ENCODE data around the gene CMTM7. TPM values are rescaled to one million over a fixed set of nuclear protein-coding genes. Genes with fewer than 3 reads are reported as not detected.

Gene CMTM7
- total RNA-seq, 1 donor from 2014 or later: 11.8 TPM

- Histone ChIP-seq H3K79me2 (ENCODE audit: low read depth) (no peaks in the 10 kb centered on the region), H4K20me1 (ENCODE audit: low read depth) (peaks cover 16% of the 10 kb centered on the region), H3F3A (ENCODE audit: low read depth) (peaks cover 15% of the 10 kb centered on the region), H2AFZ (replicated peaks) (no peak overlapping the region), H3K36me3 (no peaks in the 10 kb centered on the region), H3K4me3 (no peak overlapping the region), H3K27ac (no peak overlapping the region), H3K9me3 (ENCODE audit: low read depth) (no peaks in the 10 kb centered on the region), H3K9ac (no peak overlapping the region), H3K4me2 (no peak overlapping the region), H3K4me1 (peaks cover 57% of the 10 kb centered on the region), H3K27me3 (no peaks in the 10 kb centered on the region)
- H3K4me3 Mint-ChIP-seq: no peak overlapping the region
- TF ChIP-seq EZH2phosphoT487 (IDR thresholded peaks at IDR 0.05) (no peak), CTCF (IDR thresholded peaks at IDR 0.05) (no peak), EZH2 (IDR thresholded peaks at IDR 0.05) (no peak)
- peaks cover 5% of the 10 kb centered on the region for H3K27me3 Mint-ChIP-seq (ENCODE audit: insufficient read depth, low read depth)
- peaks cover 14% of the 10 kb centered on the region for H3K4me1 Mint-ChIP-seq
- no peaks in the 10 kb centered on the region for H3K9me3 Mint-ChIP-seq
- H3K36me3 Mint-ChIP-seq: peaks cover 3% of the 10 kb centered on the region
- no peak overlapping the region for H3K27ac Mint-ChIP-seq
- no peak for DNase-seq (ENCODE audit: low spot score)
These were observed 66.4 kb downstream of the CMTM7 start for GRCh38 chr3:32457971-32458471.

GRCh38 chr3:32459450-32459849, 67.8 kb downstream of the CMTM7 start:
- no peak for DNase-seq (ENCODE audit: low spot score)
- H3K79me2 ChIP-seq (ENCODE audit: low read depth): no peaks in the 10 kb centered on the region
- no peaks in the 10 kb centered on the region for H3K27me3 ChIP-seq
- peaks cover 8% of the 10 kb centered on the region for H3K4me1 Mint-ChIP-seq
- H4K20me1 ChIP-seq (ENCODE audit: low read depth): peaks cover 16% of the 10 kb centered on the region
- TF ChIP-seq EZH2phosphoT487 (IDR thresholded peaks at IDR 0.05): no peak
- no peaks in the 10 kb centered on the region for H3K9me3 Mint-ChIP-seq
- H3K4me3 ChIP-seq: no peak overlapping the region
- no peak overlapping the region for H2AFZ ChIP-seq (replicated peaks)
- peaks cover 15% of the 10 kb centered on the region for H3F3A ChIP-seq (ENCODE audit: low read depth)
- peak overlapping the region; percentile 80 for H3K4me2 ChIP-seq
- no peak overlapping the region for H3K27ac ChIP-seq
- H3K9ac ChIP-seq: no peak overlapping the region
- H3K9me3 ChIP-seq (ENCODE audit: low read depth): no peaks in the 10 kb centered on the region
- H3K36me3 Mint-ChIP-seq: peaks cover 3% of the 10 kb centered on the region
- H3K27me3 Mint-ChIP-seq (ENCODE audit: insufficient read depth, low read depth): peaks cover 2% of the 10 kb centered on the region
- H3K36me3 ChIP-seq: no peaks in the 10 kb centered on the region
- no peak overlapping the region for H3K4me3 Mint-ChIP-seq
- peaks cover 52% of the 10 kb centered on the region for H3K4me1 ChIP-seq
- H3K27ac Mint-ChIP-seq: no peak overlapping the region

DNA sequence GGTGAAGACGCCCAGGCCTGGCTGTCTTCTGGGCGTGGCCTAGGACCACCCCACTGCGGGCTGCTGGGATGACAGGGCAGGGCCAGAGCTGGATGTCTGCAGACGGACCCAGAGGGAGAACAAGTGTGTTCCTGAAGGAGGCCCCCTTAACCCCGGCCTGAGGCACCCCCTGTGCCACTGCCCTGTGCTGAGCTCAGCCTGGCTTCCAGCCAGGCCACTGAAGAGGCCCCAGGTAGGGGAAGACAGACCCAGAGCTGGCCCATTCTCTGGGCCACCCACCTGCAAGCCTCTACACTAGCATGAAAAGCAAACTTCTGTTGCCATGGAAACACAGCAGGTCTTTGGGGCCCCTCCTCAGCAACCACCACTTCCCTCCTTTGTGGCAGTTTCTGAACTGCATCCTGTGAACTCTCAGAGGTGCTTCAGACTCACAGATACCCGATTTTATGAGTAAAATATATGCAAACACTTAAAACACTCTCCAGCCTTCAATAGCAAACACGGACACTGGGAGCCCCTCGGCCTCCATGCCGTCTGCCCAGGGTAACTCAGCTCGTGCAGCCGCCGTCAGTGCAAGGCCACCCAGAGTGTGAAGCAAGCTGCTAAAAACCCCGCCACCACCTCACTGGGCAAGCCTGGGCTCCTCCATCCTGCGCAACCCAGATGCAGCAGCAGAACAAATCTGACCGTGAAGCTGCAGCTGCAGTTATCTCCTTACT, 68.5 kb downstream of the CMTM7 start:
- Mint-ChIP-seq H3K4me3 (no peak overlapping the region), H3K27me3 (ENCODE audit: insufficient read depth, low read depth) (peaks cover 2% of the 10 kb centered on the region), H3K9me3 (no peaks in the 10 kb centered on the region), H3K4me1 (peaks cover 12% of the 10 kb centered on the region), H3K27ac (no peak overlapping the region), H3K36me3 (peaks cover 3% of the 10 kb centered on the region)
- peaks cover 45% of the 10 kb centered on the region for H3K4me1 ChIP-seq
- peak; percentile 90 for DNase-seq (ENCODE audit: low spot score)
- H3K27me3 ChIP-seq: no peaks in the 10 kb centered on the region
- H3F3A ChIP-seq (ENCODE audit: low read depth): peaks cover 17% of the 10 kb centered on the region
- TF ChIP-seq CTCF (IDR thresholded peaks at IDR 0.05) (no peak), EZH2 (IDR thresholded peaks at IDR 0.05) (no peak), EZH2phosphoT487 (IDR thresholded peaks at IDR 0.05) (no peak)
- H3K9ac ChIP-seq: no peak overlapping the region
- no peaks in the 10 kb centered on the region for H3K9me3 ChIP-seq (ENCODE audit: low read depth)
- peak overlapping the region; percentile 80 for H3K4me2 ChIP-seq
- H4K20me1 ChIP-seq (ENCODE audit: low read depth): peaks cover 18% of the 10 kb centered on the region
- H3K27ac ChIP-seq: no peak overlapping the region
- no peaks in the 10 kb centered on the region for H3K79me2 ChIP-seq (ENCODE audit: low read depth)
- H2AFZ ChIP-seq (replicated peaks): peak overlapping the region; percentile 19
- H3K4me3 ChIP-seq: peak overlapping the region; percentile 37
- H3K36me3 ChIP-seq: no peaks in the 10 kb centered on the region

All from neural progenitor cell (in vitro differentiated cells).